ENCODE data around the gene YBX3.

YBX3 gene

DNA sequence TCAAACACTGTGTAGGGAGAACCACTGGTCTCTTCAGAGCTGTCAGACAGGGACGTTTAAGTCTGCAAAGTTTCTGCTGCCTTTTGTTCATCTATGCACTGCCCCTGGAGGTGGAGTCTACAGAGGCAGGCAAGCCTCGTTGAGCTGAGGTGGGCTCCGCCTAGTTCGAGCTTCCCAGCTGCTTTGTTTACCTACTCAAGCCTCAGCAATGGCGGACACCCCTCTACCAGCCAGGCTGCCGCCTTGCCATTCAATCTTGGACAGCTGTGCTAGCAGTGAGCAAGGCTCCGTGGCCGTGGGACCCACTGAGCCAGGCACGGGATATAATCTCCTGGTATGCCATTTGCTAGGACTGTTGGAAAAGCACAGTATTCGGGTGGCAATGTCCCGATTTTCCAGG lies 24.6 kb upstream of the YBX3 start:
- TF ChIP-seq EGR1 (IDR thresholded peaks at IDR 0.05) (no peak), EP300 (IDR thresholded peaks at IDR 0.05; ENCODE audit: borderline replicate concordance) (no peak), USF1 (IDR thresholded peaks at IDR 0.05) (no peak), TCF12 (IDR thresholded peaks at IDR 0.05; ENCODE audit: low read depth) (no peak), CREB1 (IDR thresholded peaks at IDR 0.05; ENCODE audit: low read depth) (no peak), REST (IDR thresholded peaks at IDR 0.05; ENCODE audit: low read depth) (no peak), CEBPB (IDR thresholded peaks at IDR 0.05) (no peak), RAD21 (IDR thresholded peaks at IDR 0.05; ENCODE audit: low read depth) (no peak), FOXM1 (IDR thresholded peaks at IDR 0.05; ENCODE audit: borderline replicate concordance, low read depth) (no peak), TEAD4 (IDR thresholded peaks at IDR 0.05) (no peak), NFIC (IDR thresholded peaks at IDR 0.05) (no peak), ZBTB7A (IDR thresholded peaks at IDR 0.05; ENCODE audit: low read depth) (no peak), TAF1 (IDR thresholded peaks at IDR 0.05; ENCODE audit: low read depth) (no peak), YY1 (IDR thresholded peaks at IDR 0.05; ENCODE audit: low read depth) (no peak)
- TF ChIP-seq, protein P1, sequence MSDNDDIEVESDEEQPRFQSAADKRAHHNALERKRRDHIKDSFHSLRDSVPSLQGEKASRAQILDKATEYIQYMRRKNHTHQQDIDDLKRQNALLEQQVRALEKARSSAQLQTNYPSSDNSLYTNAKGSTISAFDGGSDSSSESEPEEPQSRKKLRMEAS (IDR thresholded peaks at IDR 0.05) = no peak

- TF ChIP-seq ZBTB7A (IDR thresholded peaks at IDR 0.05; ENCODE audit: low read depth) (no peak), CREB1 (IDR thresholded peaks at IDR 0.05; ENCODE audit: low read depth) (no peak), USF1 (IDR thresholded peaks at IDR 0.05) (no peak), TCF12 (IDR thresholded peaks at IDR 0.05; ENCODE audit: low read depth) (no peak), EGR1 (IDR thresholded peaks at IDR 0.05) (no peak), FOXM1 (IDR thresholded peaks at IDR 0.05; ENCODE audit: borderline replicate concordance, low read depth) (no peak), NFIC (IDR thresholded peaks at IDR 0.05) (no peak), RAD21 (IDR thresholded peaks at IDR 0.05; ENCODE audit: low read depth) (no peak), YY1 (IDR thresholded peaks at IDR 0.05; ENCODE audit: low read depth) (no peak), REST (IDR thresholded peaks at IDR 0.05; ENCODE audit: low read depth) (no peak), CEBPB (IDR thresholded peaks at IDR 0.05) (no peak), EP300 (IDR thresholded peaks at IDR 0.05; ENCODE audit: borderline replicate concordance) (no peak), TEAD4 (IDR thresholded peaks at IDR 0.05) (no peak), TAF1 (IDR thresholded peaks at IDR 0.05; ENCODE audit: low read depth) (no peak)
- TF ChIP-seq, protein P1 (IDR thresholded peaks at IDR 0.05) = no peak
These were observed 18.7 kb upstream of the YBX3 start for GRCh38 chr12:10741845-10742244.

DNA sequence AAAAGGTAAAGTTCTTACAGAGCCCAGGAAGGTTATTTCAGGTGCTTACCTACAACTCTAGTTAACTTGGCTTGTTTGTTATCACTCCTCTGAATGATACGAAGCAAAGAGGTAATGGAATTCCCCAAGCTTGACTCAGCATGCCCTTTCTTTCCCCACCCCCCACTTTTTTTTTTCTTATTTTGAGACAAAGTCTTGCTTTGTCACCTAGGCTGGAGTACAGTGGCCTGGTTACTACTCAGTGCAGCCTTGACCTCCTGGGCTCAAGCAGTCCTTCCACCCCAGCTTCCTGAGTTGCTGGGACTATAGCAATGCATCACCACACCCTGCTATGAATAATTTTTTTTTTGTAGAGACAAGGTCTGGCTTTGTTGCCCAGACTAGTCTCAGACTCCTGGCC lies 17.1 kb upstream of the YBX3 start:
- TF ChIP-seq REST (IDR thresholded peaks at IDR 0.05; ENCODE audit: low read depth) (no peak), TEAD4 (IDR thresholded peaks at IDR 0.05) (0 out of 2 replicates have a peak, but pooled peaks have one; percentile 22)

- TF ChIP-seq YY1 (IDR thresholded peaks at IDR 0.05; ENCODE audit: low read depth) = no peak
- no peak for TF ChIP-seq TEAD4 (IDR thresholded peaks at IDR 0.05)
- no peak for TF ChIP-seq TCF12 (IDR thresholded peaks at IDR 0.05; ENCODE audit: low read depth)
- TF ChIP-seq EGR1 (IDR thresholded peaks at IDR 0.05) = no peak
- TF ChIP-seq CREB1 (IDR thresholded peaks at IDR 0.05; ENCODE audit: low read depth) = no peak
- no peak for TF ChIP-seq RAD21 (IDR thresholded peaks at IDR 0.05; ENCODE audit: low read depth)
- no peak for TF ChIP-seq USF1 (IDR thresholded peaks at IDR 0.05)
- no peak for TF ChIP-seq ZBTB7A (IDR thresholded peaks at IDR 0.05; ENCODE audit: low read depth)
- no peak for TF ChIP-seq REST (IDR thresholded peaks at IDR 0.05; ENCODE audit: low read depth)
- TF ChIP-seq CEBPB (IDR thresholded peaks at IDR 0.05) = no peak
These were observed 16.3 kb upstream of the YBX3 start for GRCh38 chr12:10739157-10740118.
